HEK293T (cell line): ENCODE measurements around the gene PXMP2.

Source experiments
- CTCF ChIA-PET: fragments of 350-600 bp; formaldehyde crosslinking; extraction: SDS; loops from one replicate; lab custom pipeline; 2021; ENCODE audit warnings: antibody characterized with exemption, inconsistent platforms; lab: Yijun Ruan, JAX
- POLR2A ChIA-PET: fragments of 350-600 bp; formaldehyde crosslinking; extraction: SDS; loops from one replicate; lab custom pipeline; 2020; ENCODE audit warnings: antibody characterized with exemption, inconsistent platforms; lab: Yijun Ruan, JAX
- DNase-seq: peaks from one replicate; pipeline ENCODE4 v3.0.0; 2012; ENCODE audit warnings: mixed read lengths; ENCODE audit errors: extremely low spot score
- ARNT ChIP-seq: fragments of 450-650 bp; IDR thresholded peaks from 2 replicates; pipeline ENCODE4 v1.6.1; 2017; ENCODE audit warnings: mild to moderate bottlenecking
- BHLHE40 ChIP-seq: fragments of 450-650 bp; IDR thresholded peaks from 2 replicates; pipeline ENCODE4 v1.6.1; 2016; ENCODE audit warnings: mild to moderate bottlenecking, moderate library complexity, borderline replicate concordance
- CTBP1 ChIP-seq: fragments of 450-650 bp; IDR thresholded peaks from 2 replicates; pipeline ENCODE4 v1.6.1; 2016; ENCODE audit warnings: borderline replicate concordance
- ELF4 ChIP-seq: fragments of 450-650 bp; IDR thresholded peaks from 2 replicates; pipeline ENCODE4 v1.6.1; 2017; ENCODE audit warnings: antibody characterized with exemption
- FOXA1 ChIP-seq: fragments of 450-650 bp; IDR thresholded peaks from 2 replicates; pipeline ENCODE4 v1.6.1; 2016; ENCODE audit warnings: mild to moderate bottlenecking
- FOXK2 ChIP-seq: fragments of 450-650 bp; IDR thresholded peaks from 2 replicates; pipeline ENCODE4 v1.6.1; 2016; ENCODE audit warnings: mild to moderate bottlenecking
- FOXM1 ChIP-seq: fragments of 450-650 bp; IDR thresholded peaks from 2 replicates; pipeline ENCODE4 v1.6.1; 2017; ENCODE audit warnings: mild to moderate bottlenecking, borderline replicate concordance
- HDGF ChIP-seq: fragments of 450-650 bp; IDR thresholded peaks from 2 replicates; pipeline ENCODE4 v1.6.1; 2017; ENCODE audit warnings: antibody characterized with exemption, borderline replicate concordance
- L3MBTL2 ChIP-seq: fragments of 450-650 bp; conservative IDR thresholded peaks from 2 replicates; pipeline ENCODE4 v1.6.1; 2016; ENCODE audit warnings: mild to moderate bottlenecking
- LEF1 ChIP-seq: fragments of 450-650 bp; IDR thresholded peaks from 2 replicates; pipeline ENCODE4 v1.6.1; 2017; ENCODE audit warnings: mild to moderate bottlenecking, borderline replicate concordance
- NFRKB ChIP-seq: fragments of 450-650 bp; IDR thresholded peaks from 2 replicates; pipeline ENCODE4 v1.6.1; 2016; ENCODE audit warnings: mild to moderate bottlenecking, moderate library complexity
- SP1 ChIP-seq: fragments of 450-650 bp; IDR thresholded peaks from 2 replicates; pipeline ENCODE4 v1.6.1; 2017
- SUZ12 ChIP-seq: fragments of 450-650 bp; IDR thresholded peaks from 2 replicates; pipeline ENCODE4 v1.6.1; 2016; ENCODE audit warnings: mild to moderate bottlenecking
- TARDBP ChIP-seq: fragments of 450-650 bp; IDR thresholded peaks from 2 replicates; pipeline ENCODE4 v1.6.1; 2016
- ZNF384 ChIP-seq: fragments of 450-650 bp; IDR thresholded peaks from 2 replicates; pipeline ENCODE4 v1.6.1; 2016
- TF ChIP-seq, protein P1 (sequence below): fragments of 450-650 bp; IDR thresholded peaks from 2 replicates; pipeline ENCODE4 v1.6.1; 2016

The PXMP2 gene

DNA sequence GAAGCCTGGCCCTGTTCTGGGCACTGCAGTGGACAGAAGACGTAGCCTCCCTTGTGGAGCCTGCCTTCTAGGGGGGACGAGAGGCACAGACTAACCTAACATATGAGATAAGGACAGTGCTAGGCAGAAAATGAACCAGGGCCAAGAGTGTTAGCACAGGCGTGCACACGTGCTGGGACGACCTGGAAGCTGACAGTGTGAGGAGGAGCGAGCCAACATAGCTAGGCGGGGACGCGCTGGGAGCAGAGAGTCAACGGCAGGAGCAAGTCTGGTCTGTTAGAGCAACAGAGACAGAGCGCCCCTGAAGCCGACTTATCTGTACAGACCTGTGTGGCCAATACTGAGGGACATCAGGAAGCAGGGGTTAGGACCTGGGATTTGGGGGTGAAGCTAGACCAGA is 8.0 kb downstream of the PXMP2 start:
- DNase-seq, result no peak
- TF ChIP-seq BHLHE40 (no peak), ARNT (no peak), FOXA1 (no peak), SP1 (no peak), NFRKB (no peak), FOXM1 (no peak), L3MBTL2 (no peak), SUZ12 (no peak)
- TF ChIP-seq, protein P1, sequence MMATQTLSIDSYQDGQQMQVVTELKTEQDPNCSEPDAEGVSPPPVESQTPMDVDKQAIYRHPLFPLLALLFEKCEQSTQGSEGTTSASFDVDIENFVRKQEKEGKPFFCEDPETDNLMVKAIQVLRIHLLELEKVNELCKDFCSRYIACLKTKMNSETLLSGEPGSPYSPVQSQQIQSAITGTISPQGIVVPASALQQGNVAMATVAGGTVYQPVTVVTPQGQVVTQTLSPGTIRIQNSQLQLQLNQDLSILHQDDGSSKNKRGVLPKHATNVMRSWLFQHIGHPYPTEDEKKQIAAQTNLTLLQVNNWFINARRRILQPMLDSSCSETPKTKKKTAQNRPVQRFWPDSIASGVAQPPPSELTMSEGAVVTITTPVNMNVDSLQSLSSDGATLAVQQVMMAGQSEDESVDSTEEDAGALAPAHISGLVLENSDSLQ, result no peak
- POLR2A ChIA-PET, result interaction anchor here (0.9 kb wide), 1 partner anchor 12 kb away, joined by 3 read pairs; no protein-coding TSS in a partner anchor
- CTCF ChIA-PET, result no interaction called here

GRCh38 chr12:132698341-132698740 is 11.0 kb downstream of the PXMP2 start:
- DNase-seq, result no peak
- POLR2A ChIA-PET, result no interaction called here
- CTCF ChIA-PET, result no interaction called here
- no peak for TF ChIP-seq SUZ12
- TF ChIP-seq NFRKB, result no peak
- no peak for TF ChIP-seq TARDBP
- no peak for TF ChIP-seq ZNF384
- no peak for TF ChIP-seq BHLHE40
- no peak for TF ChIP-seq LEF1
- no peak for TF ChIP-seq FOXA1
- no peak for TF ChIP-seq CTBP1
- TF ChIP-seq, protein P1, result no peak
- TF ChIP-seq FOXK2, result no peak
- no peak for TF ChIP-seq SP1
- no peak for TF ChIP-seq ELF4

DNA sequence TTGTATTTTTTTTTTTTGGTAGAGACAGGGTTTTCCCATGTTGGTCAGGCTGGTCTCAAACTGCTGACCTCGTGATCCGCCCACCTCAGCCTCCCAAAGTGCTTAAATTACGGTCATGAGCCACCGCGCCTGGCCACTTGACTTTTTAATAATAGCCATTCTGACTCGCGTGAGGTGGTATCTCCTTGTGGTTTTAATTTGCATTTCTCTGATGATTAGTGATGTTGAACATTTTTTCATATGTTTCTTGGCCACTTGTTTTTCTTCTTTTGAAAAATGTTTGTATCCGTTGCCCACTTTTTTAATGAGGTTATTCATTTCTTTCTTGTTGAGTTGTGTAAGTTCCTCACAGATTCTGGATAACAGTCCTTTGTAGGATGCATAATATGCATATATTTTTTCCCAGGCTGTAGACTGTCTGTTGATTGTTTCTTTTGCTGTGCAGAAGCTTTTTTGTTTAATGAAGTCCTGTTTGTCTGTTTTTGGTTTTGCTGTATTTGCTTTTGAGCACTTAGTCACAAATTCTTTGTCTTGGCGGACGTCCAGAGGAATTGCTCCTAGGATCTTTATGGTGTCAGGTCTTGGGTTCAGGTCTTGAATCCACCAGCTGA is 12.9 kb downstream of the PXMP2 start:
- no peak for DNase-seq
- CTCF ChIA-PET, result no interaction called here
- TF ChIP-seq LEF1 (no peak), NFRKB (no peak)
- POLR2A ChIA-PET, result no interaction called here

- CTCF ChIA-PET, result no interaction called here
- DNase-seq, result no peak
- TF ChIP-seq CTBP1 (no peak), HDGF (no peak), ELF4 (no peak), FOXA1 (no peak), LEF1 (no peak), ZNF384 (no peak), FOXK2 (no peak), L3MBTL2 (no peak), NFRKB (no peak), SP1 (no peak)
- TF ChIP-seq, protein P1, result no peak
- POLR2A ChIA-PET, result no interaction called here
Observed at GRCh38 chr12:132702640-132703039, 15.3 kb downstream of the PXMP2 start.

DNA sequence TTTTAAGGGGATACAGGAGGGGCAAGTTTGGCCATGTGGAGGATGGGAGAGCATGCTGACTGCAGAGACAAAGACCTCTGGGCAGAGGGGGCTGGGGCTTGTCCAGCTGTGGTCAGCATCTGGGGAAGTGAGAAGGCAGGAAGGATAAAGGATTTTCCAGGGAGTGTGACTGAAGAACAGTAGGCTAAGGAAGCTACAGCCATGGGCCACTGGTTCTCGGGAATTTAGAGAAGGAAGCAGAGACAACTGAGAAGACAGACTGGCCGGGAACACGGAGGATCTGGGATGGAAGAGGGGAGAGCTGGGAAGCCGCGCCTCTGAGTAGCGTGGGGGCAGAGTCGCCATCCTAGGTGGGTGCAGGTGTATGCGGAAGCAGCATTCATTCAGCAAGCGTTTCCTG is 16.3 kb downstream of the PXMP2 start:
- TF ChIP-seq HDGF (no peak), FOXM1 (no peak), SP1 (no peak), SUZ12 (no peak), L3MBTL2 (no peak), LEF1 (no peak), NFRKB (no peak), ZNF384 (no peak), BHLHE40 (no peak), TARDBP (no peak)
- DNase-seq, result no peak
- CTCF ChIA-PET, result no interaction called here
- POLR2A ChIA-PET, result no interaction called here

DNA sequence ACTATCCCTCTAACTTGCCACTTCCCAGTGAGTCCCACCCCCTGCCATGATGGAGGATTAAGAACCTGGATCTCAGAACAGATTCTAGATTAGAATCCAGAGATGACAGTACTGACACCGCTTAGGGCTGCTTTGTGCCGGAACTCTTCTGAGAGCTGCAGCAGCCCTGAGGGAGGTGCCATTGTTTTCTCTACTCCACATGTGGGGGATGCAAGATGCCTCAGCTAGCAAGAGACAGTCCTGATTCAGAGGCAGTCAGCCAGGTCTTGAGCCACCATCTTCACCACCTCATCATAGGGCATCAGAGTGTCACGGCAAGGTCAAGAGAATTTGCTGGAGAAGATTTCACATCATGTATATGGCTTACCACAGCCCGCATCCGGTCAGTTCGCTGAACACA is 19.9 kb downstream of the PXMP2 start:
- TF ChIP-seq, protein P1, result no peak
- TF ChIP-seq FOXK2 (no peak), ZNF384 (no peak), BHLHE40 (no peak), L3MBTL2 (no peak)
- CTCF ChIA-PET, result no interaction called here
- DNase-seq, result no peak
- POLR2A ChIA-PET, result interaction anchor here (1.4 kb wide), 1 partner anchor 11 kb away, joined by 3 read pairs; no protein-coding TSS in a partner anchor

DNA sequence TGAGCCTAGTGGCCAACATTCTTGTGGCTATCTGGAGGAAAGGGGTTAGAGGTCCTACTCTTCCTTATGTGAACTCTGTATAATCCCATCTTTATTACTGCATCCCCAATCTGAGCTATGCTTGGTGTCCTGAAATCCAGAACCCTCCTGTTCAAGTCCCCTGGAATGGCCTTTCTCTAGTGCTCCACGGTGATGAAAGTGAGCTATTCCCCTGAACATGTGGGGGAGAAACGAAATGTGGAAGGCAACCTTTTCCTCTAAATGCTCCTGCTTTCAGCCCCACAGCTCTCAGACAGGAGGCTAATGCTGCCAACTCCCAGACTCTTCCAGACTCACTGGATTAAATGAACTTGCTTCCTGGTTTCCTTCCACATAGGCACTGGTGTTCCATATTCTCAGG is 20.8 kb downstream of the PXMP2 start:
- no peak for DNase-seq
- no peak for TF ChIP-seq ZNF384
- TF ChIP-seq, protein P1, result no peak
- TF ChIP-seq FOXA1, result no peak
- POLR2A ChIA-PET, result interaction anchor here (1.4 kb wide), 1 partner anchor 12 kb away, joined by 3 read pairs; no protein-coding TSS in a partner anchor
- CTCF ChIA-PET, result no interaction called here
